GM19193 (cell line): ENCODE measurements around the gene TIMM22.

ENCODE experiments used
- POLR2A ChIP-seq: IDR thresholded peaks from 4 replicates; pipeline ENCODE4 v1.6.1; 2011; ENCODE audit not compliant: insufficient read depth, insufficient read length; ENCODE audit errors: extremely low read depth

Gene TIMM22

GRCh38 chr17:983921-984320, 13.0 kb upstream of the TIMM22 start:
- TF ChIP-seq POLR2A, result no peak

DNA sequence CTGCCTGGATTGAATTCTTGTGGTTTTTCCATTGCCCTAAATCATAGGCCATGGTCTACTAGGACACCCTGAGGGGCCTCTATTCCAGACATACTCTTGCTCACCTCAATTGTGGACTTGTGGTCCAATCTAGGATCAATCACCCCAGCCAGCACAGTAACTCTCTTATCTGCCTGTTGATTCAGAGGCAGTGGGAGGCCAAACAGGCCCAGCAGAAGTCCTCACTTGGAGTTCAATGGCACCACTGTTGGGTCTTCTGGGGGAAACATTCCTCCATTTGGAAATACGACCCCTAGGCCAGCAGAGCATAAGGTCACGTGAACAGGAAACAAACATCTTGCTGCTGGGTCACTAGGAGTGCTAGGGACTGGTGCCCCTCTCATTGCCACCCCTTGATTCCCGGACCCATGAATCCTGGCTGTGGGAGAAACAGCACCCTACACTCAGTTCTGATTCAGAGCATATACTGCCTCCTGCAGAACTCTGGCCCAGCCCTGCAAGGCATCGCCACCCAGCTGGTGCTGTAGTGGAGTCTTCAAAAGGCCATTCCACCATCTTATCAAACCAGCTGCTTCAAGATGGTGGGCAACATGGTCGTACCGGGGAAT, 10.5 kb upstream of the TIMM22 start:
- TF ChIP-seq POLR2A, result no peak

GRCh38 chr17:987931-988330, 9.0 kb upstream of the TIMM22 start:
- TF ChIP-seq POLR2A, result no peak

DNA sequence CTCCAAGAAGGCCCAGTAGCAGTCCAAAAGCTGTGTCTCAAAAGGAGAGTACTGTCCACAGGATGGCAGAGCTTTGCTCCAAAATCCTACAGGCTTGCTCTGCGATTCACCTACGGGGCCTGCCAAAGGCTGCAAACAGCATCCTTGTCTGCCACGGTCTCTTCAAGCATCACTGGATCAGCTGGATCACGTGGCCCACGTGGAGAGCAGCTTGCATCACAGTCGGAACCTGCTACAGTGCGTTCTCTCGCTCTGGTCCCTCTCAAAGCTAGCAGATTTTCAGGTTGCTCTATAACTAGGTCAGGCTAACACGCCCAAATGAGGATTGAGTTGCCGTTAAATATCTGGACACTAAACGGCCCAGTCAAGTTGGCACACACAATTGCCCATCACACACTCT, 8.4 kb upstream of the TIMM22 start:
- no peak for TF ChIP-seq POLR2A

- TF ChIP-seq POLR2A, result no peak
These were observed 4.0 kb upstream of the TIMM22 start for GRCh38 chr17:992933-993332.

DNA sequence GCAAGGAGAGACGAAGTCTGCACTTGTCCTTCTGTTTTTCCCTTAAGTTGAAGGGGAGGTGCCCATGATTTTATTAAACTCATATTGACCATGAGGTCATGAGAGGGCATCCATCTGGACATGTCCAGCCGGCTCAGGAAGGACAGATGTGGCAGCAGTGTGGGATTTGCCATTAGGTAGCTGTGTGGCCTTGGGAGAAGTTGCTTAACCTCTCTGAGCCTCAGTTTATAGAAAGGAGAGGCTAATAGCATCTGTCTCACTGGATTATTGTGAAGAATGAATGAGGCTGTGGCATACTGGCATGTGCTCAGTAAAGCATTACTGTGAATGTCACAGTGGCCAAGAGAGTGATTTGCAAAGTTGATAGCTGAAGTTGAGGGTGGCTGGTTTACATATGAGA, 1.2 kb downstream of the TIMM22 start:
- no peak for TF ChIP-seq POLR2A

DNA sequence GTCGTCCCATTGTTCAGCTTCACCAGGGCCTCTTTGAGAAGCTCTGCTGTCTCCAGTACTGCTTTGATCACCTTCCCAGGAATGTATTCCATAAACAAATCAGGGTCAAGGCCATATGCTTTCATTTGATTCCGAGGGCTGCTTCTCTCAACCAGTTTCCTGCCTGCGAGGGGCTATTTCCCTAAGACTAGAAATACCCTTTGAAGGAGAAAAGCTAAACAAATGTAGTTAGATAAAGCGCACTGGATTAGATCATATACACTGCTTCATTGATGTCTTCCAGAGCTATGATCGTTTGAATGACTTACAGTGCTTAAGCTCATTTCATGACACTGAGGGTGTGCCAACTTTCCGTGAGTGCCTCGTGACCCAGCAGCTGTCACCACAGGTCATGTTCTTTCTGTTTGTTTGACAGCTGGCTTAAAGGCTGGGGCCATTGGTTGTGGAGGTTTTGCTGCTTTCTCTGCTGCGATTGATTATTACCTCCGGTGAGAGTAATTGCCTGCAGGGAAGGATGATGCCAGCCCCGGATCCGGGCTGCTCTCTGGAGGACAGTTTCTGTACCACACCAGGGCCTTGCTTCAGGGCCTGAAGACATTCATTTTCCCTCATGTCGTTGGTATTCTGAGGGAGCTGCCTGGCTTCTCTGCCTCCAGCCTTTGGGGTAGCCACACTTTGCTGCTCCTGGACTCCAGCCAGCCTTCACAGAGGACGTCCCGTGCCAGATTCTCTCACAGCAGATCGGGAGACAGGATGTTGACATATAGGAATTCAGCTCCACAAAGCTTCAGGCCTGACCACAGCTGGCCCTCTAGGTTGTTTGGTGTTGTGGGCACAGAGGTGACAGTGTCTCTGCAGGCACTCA, 3.9 kb downstream of the TIMM22 start:
- no peak for TF ChIP-seq POLR2A

- peak; percentile 37 for TF ChIP-seq POLR2A
These were observed 4.9 kb downstream of the TIMM22 start for GRCh38 chr17:1001640-1002411.

- TF ChIP-seq POLR2A, result no peak
These were observed 5.5 kb downstream of the TIMM22 start for GRCh38 chr17:1002412-1002753.

DNA sequence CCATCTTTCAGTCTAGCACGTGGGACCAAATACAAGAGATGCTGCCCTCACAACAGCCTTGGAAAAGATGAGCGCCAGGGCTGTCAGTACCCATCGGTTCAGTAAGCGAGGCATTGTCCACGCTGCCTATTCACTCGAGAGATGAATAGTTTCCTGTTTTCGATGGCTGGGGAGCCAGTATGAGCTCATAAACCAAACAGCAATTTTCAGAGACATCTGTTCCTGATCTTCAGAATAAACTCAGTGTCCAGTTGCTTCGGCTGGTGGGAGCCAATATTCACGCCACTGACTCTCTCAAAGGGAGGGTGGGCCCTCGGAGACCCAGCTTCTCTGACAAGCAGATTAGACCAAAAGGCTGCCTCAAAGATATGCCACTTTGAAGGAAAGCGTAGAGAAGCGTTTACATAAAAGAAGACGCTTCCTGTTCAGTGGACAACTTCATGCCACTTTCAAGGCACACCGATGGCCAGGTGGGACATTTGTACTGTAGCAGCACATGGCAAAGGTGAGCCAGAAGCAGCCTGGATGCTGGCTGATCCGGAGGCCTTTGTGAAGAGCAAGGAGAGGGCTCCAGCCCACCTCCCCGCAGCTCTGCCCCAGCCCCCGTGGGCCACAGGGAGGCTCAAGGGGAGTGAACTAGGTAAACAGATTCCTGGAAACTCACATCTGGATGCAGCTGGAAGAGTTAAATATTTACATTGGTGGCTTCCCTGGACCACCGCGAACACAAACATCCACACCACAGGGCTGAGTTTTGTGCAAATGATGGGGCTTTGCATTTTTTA, 6.0 kb downstream of the TIMM22 start:
- no peak for TF ChIP-seq POLR2A

- TF ChIP-seq POLR2A, result peak; percentile 18
These were observed 6.7 kb downstream of the TIMM22 start for GRCh38 chr17:1003633-1003971.

GRCh38 chr17:1003972-1004768, 7.2 kb downstream of the TIMM22 start:
- TF ChIP-seq POLR2A, result no peak

- no peak for TF ChIP-seq POLR2A
These were observed 7.9 kb downstream of the TIMM22 start for GRCh38 chr17:1004769-1005295.

DNA sequence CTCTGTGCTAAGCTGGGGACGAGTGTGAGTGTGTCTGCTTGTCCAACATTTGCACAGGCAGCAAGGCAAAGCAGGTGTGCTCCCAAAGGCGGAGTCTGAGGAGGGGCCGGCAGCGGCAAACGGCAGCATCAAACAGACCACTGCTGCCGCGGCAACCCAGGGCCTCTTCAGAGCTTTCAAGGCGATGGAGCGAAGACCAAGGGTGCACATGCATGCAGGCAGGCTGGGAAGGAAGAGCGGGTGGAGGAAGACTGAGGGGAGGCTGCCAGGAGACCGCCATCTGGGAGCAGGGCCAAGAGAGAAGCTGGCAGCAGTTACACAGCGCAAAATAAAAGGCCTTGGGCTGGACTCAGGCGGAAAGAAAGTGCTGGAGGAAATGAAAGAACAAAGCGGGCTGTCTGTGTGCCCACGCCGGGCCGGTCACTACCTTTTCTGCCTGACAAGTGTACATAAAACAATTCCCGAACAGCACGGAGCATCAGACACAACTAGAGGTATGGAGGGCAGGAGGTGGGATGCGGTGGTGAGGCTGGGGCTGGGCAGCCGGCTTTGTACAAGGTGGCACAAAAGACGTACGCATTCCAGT, 8.5 kb downstream of the TIMM22 start:
- no peak for TF ChIP-seq POLR2A
